ENCODE results near the gene C16orf92.

The C16orf92 gene, protein sequence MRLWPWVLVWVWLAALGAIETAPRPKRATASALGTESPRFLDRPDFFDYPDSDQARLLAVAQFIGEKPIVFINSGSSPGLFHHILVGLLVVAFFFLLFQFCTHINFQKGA
- long read RNA-seq, donor 1, result 0 reads
- long read RNA-seq, donor 2, result 0 reads
- long read RNA-seq, donor 3, result 0 reads
- long read RNA-seq, donor 4, result 0 reads
- long read RNA-seq, donor 5, result 0 reads
- long read RNA-seq, donor 6, result 0 reads
- long read RNA-seq, donor 7, result 0 reads
- long read RNA-seq, donor 8, result 0 reads

DNA sequence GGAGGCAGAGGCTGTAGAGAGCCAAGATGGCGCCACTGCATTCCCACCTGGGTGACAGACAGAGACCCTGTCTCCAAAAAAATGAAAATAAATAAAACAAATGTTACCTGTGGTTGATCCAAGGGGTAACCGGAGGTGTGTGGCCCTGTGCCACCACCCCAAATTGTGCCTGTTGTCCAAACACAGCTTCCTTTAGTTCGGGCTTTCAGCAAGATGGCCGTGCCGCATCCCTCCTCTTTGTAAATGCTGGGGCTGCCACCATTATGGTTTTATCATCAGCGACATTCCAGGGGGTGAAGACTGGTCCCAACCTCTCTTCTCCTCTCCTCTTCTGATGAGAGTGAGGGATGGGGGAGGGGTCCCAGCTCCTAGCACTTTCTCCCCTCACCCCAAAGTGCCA lies at the start of gene C16orf92:
Gene C16orf92 (plus strand): TSS at position 312 of the 400 bp plus-strand sequence. CDS start 143 bp downstream, outside the sequence.
- DNase-seq, result no peak

DNA sequence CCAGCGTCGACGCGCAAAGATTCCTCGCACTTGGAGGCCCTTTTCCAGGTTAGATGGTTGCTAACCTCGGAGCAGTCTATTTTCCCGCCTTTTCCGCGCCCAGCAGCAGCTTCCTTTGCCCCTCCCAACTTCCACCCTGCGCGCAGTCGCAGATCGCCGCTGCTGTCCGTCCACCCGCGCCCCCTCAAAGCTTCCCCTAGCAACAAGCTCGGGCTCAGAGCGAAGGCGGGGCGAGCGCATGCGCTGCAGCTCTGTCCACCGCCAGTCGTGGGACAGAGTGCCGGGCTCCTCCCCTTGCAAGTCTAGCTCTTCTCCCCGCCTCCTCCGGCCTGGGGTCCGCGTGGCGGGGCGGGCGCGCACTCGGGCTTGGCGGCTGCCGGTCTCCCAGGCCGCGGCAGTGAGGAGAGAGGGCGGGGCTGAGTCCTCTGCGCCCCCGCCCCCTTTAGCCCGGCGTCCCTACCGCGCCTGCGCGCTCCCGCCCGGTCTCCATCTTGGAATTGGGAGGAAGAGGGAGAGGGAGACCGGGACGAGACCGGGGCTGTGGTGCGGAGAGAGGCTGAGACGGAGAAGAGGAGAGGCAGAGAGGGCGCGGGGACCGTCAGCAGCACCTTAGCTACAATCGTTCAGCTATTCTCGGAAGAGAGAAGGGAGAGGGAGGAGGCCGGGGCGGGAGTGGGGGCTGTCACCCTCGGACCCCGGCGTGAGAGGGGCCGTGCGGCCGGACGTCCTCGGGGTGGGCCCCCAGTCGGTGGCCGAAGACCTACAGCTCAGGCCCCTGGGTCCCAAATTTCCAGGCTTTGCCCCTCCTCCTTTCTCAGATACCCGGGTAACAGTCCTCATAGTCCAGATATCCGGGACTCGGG lies 49.4 kb upstream of the C16orf92 start, which contains the start of gene TAOK2:
Gene TAOK2 (plus strand): TSS at position 485 of the 863 bp plus-strand sequence. CDS start 3,905 bp downstream, outside the sequence.
- DNase-seq, result peak; percentile 98

DNA sequence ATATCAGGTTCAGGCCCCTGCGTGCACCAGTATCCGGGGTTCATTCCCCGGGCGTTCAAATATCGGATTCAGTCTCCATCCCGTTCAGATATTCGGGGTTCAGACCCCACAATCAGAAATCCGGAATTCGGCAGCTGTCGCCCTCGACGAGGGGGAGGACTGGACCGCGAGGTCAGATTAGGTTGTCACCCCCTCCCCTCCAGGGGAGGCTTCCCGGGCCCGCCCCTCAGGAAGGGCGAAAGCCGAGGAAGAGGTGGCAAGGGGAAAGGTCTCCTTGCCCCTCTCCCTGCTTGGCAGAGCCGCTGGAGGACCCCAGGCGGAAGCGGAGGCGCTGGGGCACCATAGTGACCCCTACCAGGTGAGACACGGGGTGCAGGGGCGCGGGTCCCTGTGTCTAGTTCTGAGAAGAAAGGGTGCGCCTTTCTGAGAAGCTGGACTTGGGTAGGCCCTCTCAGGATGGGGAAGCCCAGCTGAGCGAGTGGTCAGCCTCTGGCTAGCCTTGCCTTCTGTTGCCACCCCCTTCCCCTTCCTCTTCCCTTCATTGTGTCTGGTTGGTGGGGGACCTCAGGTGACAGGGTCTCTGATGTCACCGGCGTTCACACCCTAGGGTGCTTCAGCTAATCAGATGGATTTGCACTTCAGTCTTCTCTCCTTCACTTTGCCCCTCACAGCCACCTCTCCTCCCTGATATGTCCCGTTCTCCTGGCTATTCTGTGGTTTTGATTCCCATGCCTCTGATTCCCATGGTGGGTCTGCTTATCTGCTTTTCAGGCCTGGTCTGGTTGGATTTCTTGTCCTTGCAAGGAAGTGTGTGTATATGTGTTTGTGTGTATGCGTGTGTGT lies 48.5 kb upstream of the C16orf92 start:
- DNase-seq, result peak; percentile 31

DNA sequence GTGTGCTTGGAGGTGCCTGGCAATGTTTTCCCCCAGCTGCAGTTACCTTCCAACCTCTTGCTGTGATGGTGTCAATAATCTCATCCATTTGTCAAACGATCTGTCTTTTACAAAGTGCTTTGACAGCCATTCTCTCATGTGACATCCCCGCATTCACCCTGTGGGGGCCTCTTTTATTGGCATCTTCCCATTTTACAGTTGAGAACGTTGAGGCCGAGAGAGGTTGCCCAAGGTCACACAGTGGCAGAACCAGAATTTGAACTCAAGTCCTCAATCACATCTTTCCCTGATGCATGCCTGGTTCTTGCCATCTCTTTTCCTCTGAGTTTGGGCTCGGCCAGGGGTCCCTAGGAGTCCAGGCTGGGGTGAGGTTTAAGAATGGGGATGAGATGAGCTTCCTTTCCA lies 47.9 kb upstream of the C16orf92 start:
- no peak for DNase-seq

DNA sequence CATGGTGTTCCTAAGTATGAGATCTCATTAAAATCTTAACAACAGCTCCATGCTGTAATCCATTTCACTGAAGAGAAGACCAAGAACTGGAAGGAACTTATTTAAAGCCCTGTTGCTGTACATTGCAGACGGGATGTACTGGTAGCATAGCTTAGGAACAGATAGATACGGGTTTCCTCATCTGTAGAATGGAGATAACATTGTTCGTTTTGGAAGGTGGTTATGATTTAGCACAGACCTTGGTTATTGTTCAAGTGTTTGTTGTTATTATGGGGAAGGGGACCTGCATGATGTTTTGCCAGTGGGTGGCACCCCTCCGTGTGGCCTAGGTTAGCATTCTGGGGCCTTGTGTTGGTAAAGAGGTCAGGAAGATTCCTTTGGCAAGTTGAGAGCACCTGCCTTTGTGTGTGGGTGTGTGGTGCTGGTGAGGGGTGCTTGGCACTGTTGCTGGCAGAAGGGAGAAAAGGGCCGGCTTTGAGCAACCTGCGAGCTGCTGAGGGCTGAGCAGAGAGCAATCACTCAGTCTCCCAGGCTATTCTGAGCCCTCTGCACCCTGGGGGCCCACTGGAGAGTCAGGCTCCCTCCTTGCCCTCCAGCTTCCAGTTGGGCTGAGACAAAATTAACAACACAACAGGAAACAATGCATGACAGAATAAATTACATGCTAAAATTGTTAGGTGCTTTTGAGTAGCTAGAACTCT lies 47.0 kb upstream of the C16orf92 start:
- DNase-seq, result no peak

DNA sequence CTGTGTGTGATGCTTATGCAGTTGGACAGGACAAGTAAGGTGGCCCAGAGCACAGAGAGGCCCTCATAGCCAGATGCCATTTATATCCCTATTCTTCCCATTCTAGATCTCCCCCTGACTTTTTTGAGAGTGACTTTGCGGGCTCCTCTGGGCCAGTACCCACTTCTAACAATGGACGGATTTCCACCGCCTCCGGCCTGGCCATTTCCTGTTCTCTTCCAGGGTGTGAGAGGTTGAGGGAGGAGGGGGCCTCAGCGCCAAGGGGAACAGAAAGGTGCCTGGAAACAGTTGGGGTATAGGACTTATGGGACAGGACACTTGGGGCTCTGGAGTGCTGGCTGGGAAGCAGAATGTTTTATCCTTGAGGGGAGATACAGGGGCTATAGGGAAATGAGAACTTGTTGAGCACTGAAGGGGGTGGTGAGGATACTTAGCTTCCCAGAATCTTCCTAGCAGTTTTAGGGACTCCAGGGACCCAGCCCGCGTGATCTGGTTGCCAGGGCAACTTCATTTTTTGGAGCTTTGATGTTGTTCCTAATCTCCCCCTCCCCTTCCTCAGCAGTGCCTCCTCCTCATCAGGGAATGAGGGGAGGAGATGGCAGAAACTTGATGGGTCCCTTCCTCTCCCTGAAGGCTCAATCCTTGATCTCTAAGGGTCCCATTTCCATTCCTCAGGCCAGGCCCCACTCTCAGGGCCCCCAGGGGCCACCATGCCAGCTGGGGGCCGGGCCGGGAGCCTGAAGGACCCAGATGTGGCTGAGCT lies 45.8 kb upstream of the C16orf92 start:
- no peak for DNase-seq

DNA sequence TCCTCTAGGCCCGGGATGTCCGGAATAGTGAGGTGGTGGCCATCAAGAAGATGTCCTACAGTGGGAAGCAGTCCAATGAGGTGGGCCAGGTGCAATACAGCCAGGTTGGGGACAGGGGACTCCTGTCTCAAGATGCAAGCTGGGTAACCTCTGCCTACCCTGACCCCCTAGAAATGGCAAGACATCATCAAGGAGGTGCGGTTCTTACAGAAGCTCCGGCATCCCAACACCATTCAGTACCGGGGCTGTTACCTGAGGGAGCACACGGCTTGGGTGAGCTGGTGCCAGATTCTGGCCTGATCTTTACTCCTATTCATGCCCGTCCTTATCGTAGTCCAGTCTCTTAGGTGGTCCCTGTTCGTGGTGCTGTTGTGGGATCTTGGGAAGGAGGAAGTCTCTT lies 44.9 kb upstream of the C16orf92 start:
- DNase-seq, result no peak

DNA sequence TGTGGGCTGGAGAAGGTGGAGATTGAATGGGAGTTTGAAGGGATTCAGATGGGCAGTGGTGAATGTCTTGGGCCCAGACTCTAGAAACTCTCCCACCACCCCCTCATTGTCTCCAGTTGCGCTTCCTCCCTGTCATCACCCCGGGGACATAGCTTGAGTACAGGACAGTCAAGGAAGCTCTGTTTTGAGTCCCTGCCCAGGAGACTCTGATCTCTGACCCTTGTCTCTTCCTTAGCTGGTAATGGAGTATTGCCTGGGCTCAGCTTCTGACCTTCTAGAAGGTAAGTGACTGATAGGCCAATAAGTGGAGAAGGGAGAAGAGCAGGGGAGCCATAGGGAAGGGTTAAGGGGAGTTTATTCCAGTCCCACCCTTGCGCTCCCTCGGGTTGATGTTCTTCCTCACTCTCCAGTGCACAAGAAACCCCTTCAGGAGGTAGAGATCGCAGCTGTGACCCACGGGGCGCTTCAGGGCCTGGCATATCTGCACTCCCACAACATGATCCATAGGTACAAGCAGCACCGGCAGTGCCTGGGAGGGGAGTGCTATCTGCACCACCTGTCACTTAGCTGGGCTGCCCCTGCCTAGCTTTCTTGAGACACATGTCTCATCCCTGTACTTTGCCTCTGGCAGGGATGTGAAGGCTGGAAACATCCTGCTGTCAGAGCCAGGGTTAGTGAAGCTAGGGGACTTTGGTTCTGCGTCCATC lies 44.3 kb upstream of the C16orf92 start:
- no peak for DNase-seq

DNA sequence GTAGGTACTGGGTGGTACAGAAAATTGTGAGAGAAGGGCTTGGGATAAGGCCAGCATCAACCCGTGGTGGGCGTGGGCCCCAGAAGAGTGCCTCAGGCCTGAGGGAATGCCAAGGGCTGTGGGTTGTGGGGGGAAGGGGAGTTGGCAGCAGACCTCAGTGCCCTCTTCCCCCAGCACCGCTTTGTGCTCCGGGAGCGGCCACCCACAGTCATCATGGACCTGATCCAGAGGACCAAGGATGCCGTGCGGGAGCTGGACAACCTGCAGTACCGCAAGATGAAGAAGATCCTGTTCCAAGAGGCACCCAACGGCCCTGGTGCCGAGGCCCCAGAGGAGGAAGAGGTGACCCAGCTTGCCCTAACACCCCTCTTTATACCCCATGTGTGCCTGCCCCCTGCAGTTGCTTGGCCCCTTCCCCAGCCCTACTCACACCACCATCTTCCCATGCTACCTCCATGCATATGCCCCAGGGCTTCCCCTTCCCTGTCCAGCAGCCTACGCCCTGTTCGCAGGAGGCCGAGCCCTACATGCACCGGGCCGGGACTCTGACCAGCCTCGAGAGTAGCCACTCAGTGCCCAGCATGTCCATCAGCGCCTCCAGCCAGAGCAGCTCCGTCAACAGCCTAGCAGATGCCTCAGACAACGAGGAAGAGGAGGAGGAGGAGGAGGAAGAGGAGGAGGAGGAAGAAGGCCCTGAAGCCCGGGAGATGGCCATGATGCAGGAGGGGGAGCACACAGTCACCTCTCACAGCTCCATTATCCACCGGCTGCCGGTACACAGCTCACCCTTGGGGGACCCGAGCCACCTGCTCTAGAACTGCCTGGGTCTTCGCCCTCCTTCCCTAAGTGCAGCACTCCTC lies 40.2 kb upstream of the C16orf92 start:
- DNase-seq, result no peak

DNA sequence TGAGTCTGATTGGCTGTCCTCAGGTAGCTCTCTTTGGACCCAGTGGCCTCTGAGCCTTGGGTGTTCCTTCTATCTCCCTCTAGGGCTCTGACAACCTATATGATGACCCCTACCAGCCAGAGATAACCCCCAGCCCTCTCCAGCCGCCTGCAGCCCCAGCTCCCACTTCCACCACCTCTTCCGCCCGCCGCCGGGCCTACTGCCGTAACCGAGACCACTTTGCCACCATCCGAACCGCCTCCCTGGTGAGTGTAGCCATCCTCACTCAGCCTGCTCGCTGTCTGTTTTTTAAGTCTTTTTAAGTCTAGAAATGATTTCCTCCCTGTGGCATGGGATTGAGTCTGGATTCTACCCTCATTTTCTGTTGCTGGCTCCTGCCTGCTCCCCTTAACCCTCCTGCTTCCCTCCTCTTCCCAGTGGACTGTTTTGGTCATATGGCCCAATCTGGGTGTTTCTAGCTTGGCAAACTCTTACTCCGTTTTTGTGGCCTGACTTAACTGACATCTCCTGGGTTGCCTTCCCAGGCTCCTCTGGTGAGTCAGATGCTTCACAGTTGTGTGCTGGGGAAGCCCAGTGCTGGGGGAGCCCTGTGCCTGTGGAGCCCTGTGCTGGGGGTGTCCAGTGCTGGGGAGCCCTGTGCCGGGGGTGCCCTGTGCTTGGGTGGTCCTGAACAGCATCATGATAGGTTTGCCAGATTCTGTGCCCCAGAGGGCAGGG lies 39.4 kb upstream of the C16orf92 start:
- DNase-seq, result no peak

DNA sequence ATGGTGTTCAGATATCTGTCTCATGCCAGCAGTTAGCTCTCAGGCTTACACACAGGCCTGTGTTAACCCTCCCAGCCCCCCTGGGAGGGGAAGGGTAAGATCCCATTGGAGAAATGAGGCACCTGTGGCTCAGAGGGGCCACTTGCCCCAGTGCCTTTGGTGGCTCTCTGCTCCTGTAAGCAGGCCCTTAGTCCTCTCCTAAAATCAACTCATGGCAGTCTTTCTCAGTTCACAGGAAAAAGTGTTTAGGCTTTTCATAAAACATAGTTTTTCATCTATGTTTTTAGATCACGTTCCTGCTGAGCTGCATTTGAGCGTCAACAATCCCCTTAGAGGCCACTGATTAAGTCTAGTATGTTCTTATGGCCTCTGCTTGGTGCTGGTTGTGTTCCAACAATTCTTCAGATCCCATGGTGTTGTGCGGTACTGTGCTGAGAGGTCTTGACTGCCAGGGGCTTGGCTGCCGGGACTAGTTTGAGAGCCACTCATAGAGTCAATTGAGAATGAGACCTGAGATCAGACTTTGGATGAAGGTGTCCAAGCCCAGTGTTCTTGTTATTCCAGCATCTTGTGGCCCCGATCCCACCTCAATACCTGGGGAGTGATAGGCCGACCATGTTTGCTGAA lies 38.7 kb upstream of the C16orf92 start:
- DNase-seq, result no peak

DNA sequence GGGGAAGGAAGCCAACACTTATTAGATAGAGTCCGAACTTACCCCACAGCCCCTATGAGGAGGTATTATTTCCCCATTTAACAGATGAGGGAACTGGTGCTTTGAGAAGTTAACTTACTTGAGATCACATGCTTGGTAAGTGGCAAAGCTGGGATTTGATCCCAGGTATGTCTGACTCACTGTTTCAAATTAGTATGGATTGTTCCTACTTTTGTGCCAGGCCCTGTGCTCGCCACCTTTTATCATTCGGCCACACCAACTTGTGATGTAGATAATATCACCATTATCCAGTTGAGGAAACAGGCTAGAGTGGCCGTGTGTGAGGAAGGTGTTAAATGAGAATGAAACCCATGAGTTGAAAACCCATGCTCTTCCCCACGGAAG lies 38.2 kb upstream of the C16orf92 start:
- DNase-seq, result no peak

DNA sequence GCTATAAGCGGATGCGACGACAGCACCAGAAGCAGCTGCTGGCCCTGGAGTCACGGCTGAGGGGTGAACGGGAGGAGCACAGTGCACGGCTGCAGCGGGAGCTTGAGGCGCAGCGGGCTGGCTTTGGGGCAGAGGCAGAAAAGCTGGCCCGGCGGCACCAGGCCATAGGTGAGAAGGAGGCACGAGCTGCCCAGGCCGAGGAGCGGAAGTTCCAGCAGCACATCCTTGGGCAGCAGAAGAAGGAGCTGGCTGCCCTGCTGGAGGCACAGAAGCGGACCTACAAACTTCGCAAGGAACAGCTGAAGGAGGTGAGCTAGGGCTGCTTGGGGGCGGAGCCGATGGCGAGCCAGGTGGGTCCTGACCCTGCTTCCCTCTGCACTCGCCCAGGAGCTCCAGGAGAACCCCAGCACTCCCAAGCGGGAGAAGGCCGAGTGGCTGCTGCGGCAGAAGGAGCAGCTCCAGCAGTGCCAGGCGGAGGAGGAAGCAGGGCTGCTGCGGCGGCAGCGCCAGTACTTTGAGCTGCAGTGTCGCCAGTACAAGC lies 37.7 kb upstream of the C16orf92 start:
- no peak for DNase-seq

DNA sequence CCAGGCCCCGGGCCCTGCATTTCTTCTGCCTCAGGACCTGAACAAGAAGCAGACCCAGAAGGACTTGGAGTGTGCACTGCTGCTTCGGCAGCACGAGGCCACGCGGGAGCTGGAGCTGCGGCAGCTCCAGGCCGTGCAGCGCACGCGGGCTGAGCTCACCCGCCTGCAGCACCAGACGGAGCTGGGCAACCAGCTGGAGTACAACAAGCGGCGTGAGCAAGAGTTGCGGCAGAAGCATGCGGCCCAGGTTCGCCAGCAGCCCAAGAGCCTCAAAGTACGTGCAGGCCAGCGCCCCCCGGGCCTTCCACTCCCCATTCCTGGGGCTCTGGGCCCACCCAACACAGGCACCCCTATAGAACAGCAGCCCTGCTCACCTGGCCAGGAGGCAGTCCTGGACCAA lies 36.8 kb upstream of the C16orf92 start:
- no peak for DNase-seq

DNA sequence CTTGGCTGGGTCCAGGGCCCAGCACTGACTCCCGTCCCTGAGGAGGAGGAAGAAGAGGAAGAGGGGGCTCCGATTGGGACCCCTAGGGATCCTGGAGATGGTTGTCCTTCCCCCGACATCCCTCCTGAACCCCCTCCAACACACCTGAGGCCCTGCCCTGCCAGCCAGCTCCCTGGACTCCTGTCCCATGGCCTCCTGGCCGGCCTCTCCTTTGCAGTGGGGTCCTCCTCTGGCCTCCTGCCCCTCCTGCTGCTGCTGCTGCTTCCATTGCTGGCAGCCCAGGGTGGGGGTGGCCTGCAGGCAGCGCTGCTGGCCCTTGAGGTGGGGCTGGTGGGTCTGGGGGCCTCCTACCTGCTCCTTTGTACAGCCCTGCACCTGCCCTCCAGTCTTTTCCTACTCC lies 36.1 kb upstream of the C16orf92 start:
- DNase-seq, result no peak

DNA sequence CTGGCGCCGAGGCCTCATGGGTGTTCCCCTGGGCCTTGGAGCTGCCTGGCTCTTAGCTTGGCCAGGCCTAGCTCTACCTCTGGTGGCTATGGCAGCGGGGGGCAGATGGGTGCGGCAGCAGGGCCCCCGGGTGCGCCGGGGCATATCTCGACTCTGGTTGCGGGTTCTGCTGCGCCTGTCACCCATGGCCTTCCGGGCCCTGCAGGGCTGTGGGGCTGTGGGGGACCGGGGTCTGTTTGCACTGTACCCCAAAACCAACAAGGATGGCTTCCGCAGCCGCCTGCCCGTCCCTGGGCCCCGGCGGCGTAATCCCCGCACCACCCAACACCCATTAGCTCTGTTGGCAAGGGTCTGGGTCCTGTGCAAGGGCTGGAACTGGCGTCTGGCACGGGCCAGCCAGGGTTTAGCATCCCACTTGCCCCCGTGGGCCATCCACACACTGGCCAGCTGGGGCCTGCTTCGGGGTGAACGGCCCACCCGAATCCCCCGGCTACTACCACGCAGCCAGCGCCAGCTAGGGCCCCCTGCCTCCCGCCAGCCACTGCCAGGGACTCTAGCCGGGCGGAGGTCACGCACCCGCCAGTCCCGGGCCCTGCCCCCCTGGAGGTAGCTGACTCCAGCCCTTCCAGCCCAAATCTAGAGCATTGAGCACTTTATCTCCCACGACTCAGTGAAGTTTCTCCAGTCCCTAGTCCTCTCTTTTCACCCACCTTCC lies 35.5 kb upstream of the C16orf92 start:
- no peak for DNase-seq

DNA sequence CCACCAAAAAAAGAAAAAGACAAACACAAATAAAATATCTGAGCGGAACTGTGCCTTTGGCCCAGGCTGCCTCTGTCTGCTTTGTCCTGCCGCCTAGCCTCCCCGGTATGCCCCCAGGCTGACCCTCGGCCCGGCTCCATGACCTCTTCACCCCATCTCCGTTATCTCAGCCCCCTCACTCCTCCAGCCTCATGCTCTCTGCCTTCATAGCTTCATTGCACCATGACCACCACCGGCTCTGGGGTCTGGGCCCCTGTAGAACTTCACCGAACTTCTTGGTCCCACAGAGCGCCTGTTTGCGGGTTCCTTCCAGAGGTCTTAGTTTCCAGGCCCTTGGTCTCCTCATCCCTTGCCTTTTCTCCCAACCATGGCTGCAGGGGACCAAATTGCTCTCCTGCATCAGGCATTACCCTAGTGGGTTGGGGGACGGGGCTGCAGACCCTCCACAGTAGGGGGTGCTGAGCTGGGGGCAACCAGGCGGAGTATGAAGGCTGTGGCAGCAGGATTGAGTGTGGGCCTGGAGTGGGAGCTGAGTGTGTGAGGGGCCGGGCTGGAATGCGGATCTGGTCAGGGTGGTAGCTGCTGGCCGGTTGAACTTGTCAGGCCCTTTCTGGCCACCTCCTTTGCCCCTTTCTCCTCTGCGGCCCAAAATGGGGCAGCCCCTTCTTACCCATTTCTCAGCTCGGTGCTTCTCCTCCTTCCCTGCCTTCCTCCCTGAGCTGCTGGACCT lies 34.5 kb upstream of the C16orf92 start:
- no peak for DNase-seq
